ENCODE measurements around the gene TRANK1. TPM values are rescaled to one million over a fixed set of nuclear protein-coding genes. Genes with fewer than 3 reads are reported as not detected.

TRANK1 gene
- total RNA-seq, 2 donors from 2014 or later = 9.0 to 20.1 TPM

GRCh38 chr3:36866368-36866767 is 78.5 kb downstream of the TRANK1 start:
- Mint-ChIP-seq H3K4me1 (peaks cover 11% of the 10 kb centered on the region), H3K36me3 (ENCODE audit: low read depth) (no peaks in the 10 kb centered on the region), H3K9me3 (no peaks in the 10 kb centered on the region), H3K4me3 (no peak overlapping the region), H3K27me3 (ENCODE audit: insufficient read depth) (no peaks in the 10 kb centered on the region), H3K27ac (no peak overlapping the region)
- DNase-seq = no peak
- WGBS, 2 experiments (ENCODE audit: insufficient coverage in 1 of 2, insufficient read length in 1 of 2) = 93 to 100% methylated on average over 2 of the region's 2 CpGs
- no peak overlapping the region for H3K27ac ChIP-seq (ENCODE audit: low read depth, low read length)
- H3K36me3 ChIP-seq (ENCODE audit: control insufficient read depth, insufficient read depth, low read length) = no peaks in the 10 kb centered on the region
- H3K27me3 ChIP-seq (ENCODE audit: control insufficient read depth, insufficient read depth, low read length, poor library complexity, severe bottlenecking) = no peaks in the 10 kb centered on the region
- H3K9ac ChIP-seq (ENCODE audit: extremely low read depth, low read length, poor library complexity, severe bottlenecking) = no peak overlapping the region
- no peak for TF ChIP-seq CTCF (conservative IDR thresholded peaks at IDR 0.05)
- no peaks in the 10 kb centered on the region for H3K9me3 ChIP-seq (ENCODE audit: control insufficient read depth, low read length)
- no peak overlapping the region for H3K4me3 ChIP-seq (ENCODE audit: low read length)
- no peaks in the 10 kb centered on the region for H3K4me1 ChIP-seq (ENCODE audit: control insufficient read depth, insufficient read depth, low read length)

- Mint-ChIP-seq H3K27me3 (ENCODE audit: insufficient read depth) (no peaks in the 10 kb centered on the region), H3K9me3 (no peaks in the 10 kb centered on the region), H3K36me3 (ENCODE audit: low read depth) (peaks cover 1% of the 10 kb centered on the region), H3K27ac (no peak overlapping the region), H3K4me1 (peaks cover 18% of the 10 kb centered on the region), H3K4me3 (no peak overlapping the region)
- Histone ChIP-seq H3K27ac (ENCODE audit: low read depth, low read length) (no peak overlapping the region), H3K4me3 (ENCODE audit: low read length) (no peak overlapping the region), H3K9ac (ENCODE audit: extremely low read depth, low read length, poor library complexity, severe bottlenecking) (no peak overlapping the region), H3K27me3 (ENCODE audit: control insufficient read depth, insufficient read depth, low read length, poor library complexity, severe bottlenecking) (no peaks in the 10 kb centered on the region), H3K36me3 (ENCODE audit: control insufficient read depth, insufficient read depth, low read length) (no peaks in the 10 kb centered on the region), H3K9me3 (ENCODE audit: control insufficient read depth, low read length) (no peaks in the 10 kb centered on the region), H3K4me1 (ENCODE audit: control insufficient read depth, insufficient read depth, low read length) (peaks cover 5% of the 10 kb centered on the region)
- 92 to 95% methylated on average over 4 to 5 of the region's 5 CpGs for WGBS, 2 experiments (ENCODE audit: insufficient coverage in 1 of 2, insufficient read length in 1 of 2)
- DNase-seq = no peak
- no peak for TF ChIP-seq CTCF (conservative IDR thresholded peaks at IDR 0.05)
Measured at GRCh38 chr3:36864180-36865053, 80.4 kb downstream of the TRANK1 start.

- WGBS, 2 experiments (ENCODE audit: insufficient coverage in 1 of 2, insufficient read length in 1 of 2) = 97 to 100% methylated on average over 2 to 4 of the region's 5 CpGs
Measured at GRCh38 chr3:36862076-36862755, 82.6 kb downstream of the TRANK1 start.

More at GRCh38 chr3:36862076-36862755, 82.6 kb downstream of the TRANK1 start:
- Histone ChIP-seq H3K4me1 (ENCODE audit: control insufficient read depth, insufficient read depth, low read length) (peaks cover 5% of the 10 kb centered on the region), H3K27me3 (ENCODE audit: control insufficient read depth, insufficient read depth, low read length, poor library complexity, severe bottlenecking) (no peaks in the 10 kb centered on the region), H3K4me3 (ENCODE audit: low read length) (no peak overlapping the region), H3K9ac (ENCODE audit: extremely low read depth, low read length, poor library complexity, severe bottlenecking) (no peak overlapping the region), H3K36me3 (ENCODE audit: control insufficient read depth, insufficient read depth, low read length) (no peaks in the 10 kb centered on the region), H3K9me3 (ENCODE audit: control insufficient read depth, low read length) (no peaks in the 10 kb centered on the region), H3K27ac (ENCODE audit: low read depth, low read length) (no peak overlapping the region)
- TF ChIP-seq CTCF (conservative IDR thresholded peaks at IDR 0.05) = no peak
- Mint-ChIP-seq H3K36me3 (ENCODE audit: low read depth) (peaks cover 2% of the 10 kb centered on the region), H3K4me3 (no peak overlapping the region), H3K4me1 (peaks cover 24% of the 10 kb centered on the region), H3K27ac (no peak overlapping the region), H3K9me3 (no peaks in the 10 kb centered on the region), H3K27me3 (ENCODE audit: insufficient read depth) (no peaks in the 10 kb centered on the region)
- no peak for DNase-seq
